ENCODE data around the gene HCRTR2.

- no peak for TF ChIP-seq CTCF (IDR thresholded peaks at IDR 0.05; ENCODE audit: insufficient read depth, low read length, poor library complexity, severe bottlenecking)
- no peak for TF ChIP-seq EZH2phosphoT487 (conservative IDR thresholded peaks at IDR 0.05; ENCODE audit: low read length)
Measured at GRCh38 chr6:55137929-55138693, 36.2 kb upstream of the HCRTR2 start.
